Activated CD8-positive, alpha-beta memory T cell treated with anti-CD3 and anti-CD28 coated beads for 24 hours (primary cell): ENCODE data around the gene NDST3.

Experiments used
- DNase-seq: peaks from one replicate; pipeline ENCODE4 v3.0.0-alpha.2; 2020

Gene NDST3

GRCh38 chr4:118082182-118082581, 47.9 kb downstream of the NDST3 start:
- DNase-seq, result no peak

- DNase-seq, result no peak
These were observed 51.4 kb downstream of the NDST3 start for GRCh38 chr4:118085700-118086099.

DNA sequence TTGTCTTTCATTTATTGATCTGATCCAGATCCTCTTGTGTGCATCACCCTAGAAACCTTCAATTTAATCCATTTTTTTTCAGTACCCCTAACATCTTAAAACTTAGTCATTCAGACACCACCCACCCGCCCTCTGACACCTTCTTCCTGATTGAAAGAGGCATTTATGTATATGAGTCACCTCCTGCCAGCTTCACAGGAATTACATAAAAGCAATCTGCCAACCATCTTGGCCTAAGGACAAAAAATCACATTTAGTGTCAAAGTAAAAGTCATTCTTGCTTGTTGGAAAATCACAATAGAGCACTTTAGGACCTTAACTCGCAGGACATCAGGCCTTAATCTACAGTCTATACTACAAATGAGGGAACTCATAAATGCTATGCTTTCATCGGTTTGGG, 52.1 kb downstream of the NDST3 start:
- DNase-seq, result no peak

DNA sequence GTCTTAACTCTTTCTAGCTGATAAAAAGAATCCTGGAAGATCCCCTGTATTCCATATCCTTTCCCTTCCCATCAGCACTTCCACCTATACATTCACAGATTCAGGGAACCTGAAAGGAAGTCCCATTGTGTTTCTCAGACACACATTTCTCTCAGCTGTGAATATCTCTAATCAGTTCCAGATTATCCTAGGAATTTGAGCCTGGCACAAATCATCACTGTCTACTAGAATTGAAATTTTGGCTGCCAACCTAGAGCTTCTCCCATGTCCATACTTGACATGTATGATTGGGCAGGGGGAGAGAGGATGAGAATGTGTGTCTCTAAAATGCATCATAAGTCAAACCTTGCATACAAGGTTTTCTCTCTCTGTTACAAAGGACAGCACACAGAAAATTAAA, 53.1 kb downstream of the NDST3 start:
- no peak for DNase-seq

DNA sequence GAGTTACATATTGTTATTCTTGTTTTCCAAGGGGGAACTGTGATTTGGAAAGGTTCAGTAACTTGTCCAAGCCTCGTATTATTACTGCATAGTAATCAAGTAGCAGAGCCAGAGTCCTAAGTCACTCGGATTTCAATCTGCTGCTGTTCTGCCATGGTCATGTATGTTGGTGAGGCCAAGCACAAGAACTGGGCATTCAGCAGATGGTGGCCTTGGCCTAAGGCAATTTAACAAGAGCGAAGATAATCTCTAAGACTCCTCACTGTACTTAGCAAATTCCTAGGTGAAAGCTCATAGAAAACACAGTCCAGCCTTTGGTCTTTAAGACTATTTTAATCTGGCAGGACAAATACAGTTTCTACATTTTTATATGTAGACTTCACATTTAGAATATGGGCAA, 64.8 kb downstream of the NDST3 start:
- no peak for DNase-seq

DNA sequence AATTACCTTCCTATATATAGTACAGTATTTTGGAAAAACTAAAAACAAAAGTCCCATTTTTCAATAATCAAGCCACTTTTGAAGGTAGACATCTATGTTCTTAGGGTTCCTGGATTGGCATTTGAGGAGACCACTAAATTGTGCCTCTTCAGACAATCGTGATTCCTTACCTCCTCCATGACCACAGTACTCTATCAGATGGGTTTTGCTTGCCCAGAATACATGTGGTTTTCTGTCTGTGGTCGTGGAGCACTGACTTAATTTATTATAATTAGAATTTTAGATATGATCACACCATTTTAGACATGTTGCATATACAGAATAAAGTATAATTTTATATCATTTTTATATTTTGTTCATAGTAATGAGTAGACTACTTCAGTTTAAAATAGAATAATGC, 67.9 kb downstream of the NDST3 start:
- DNase-seq, result no peak

DNA sequence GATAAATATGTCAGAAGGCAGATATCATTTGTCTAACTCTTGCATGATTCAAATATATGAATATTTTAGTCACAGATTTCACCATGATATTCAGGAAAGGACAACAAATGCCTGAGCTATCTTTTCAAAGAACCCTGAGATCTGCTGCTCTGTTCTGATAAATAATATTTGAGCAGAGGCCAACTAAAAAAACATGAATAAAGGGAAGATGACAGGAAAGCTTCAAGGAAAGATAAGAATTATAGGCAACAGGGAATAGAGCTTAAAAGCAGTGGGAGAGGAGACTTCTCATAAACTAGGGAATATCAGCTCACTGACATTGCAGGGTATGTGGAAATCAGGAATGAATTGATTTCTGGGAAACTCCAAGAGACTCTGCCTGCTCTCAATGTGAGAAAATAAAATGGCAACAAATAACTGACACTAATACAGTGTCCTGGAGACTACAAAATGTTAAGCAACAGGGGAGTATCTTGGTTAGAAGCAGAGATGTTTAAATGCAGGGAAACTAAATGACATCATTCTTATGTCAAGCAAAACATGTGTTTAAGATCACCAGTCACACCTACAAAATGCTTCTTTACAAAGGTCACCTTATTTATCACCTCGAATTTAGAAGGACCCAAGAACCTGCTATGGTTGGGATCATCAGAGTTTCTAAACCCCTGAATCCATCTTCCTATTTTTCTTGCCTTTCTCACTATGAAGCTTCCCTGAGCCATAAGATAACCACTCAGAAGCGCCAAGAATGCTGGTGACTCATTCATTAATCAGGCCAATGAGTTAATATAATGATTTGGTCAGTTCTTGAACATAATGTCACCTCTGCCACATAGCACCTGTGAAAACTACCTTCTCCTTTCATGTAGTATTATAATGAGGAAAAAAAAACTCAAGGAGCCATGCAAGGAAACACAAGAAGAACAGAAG, 78.1 kb downstream of the NDST3 start:
- DNase-seq, result no peak

GRCh38 chr4:118113220-118113619, 78.9 kb downstream of the NDST3 start:
- DNase-seq, result no peak

DNA sequence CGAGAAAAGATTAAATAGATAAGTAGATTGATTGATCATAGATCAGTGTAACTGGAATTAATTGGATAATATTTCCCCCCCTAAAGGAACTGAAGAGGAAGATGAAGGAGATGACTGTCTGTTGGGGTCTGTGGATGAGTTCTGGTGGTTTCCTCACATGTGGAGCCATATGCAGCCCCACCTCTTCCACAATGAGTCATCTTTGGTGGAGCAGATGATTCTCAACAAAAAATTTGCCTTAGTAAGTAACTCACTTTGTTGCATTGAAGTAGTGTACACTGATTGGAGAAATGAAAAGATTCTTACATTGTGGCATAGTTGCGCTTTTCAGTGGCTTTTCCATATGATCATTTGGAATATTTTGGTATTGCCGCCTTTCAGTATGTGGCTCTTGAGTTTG, 80.4 kb downstream of the NDST3 start:
- no peak for DNase-seq

DNA sequence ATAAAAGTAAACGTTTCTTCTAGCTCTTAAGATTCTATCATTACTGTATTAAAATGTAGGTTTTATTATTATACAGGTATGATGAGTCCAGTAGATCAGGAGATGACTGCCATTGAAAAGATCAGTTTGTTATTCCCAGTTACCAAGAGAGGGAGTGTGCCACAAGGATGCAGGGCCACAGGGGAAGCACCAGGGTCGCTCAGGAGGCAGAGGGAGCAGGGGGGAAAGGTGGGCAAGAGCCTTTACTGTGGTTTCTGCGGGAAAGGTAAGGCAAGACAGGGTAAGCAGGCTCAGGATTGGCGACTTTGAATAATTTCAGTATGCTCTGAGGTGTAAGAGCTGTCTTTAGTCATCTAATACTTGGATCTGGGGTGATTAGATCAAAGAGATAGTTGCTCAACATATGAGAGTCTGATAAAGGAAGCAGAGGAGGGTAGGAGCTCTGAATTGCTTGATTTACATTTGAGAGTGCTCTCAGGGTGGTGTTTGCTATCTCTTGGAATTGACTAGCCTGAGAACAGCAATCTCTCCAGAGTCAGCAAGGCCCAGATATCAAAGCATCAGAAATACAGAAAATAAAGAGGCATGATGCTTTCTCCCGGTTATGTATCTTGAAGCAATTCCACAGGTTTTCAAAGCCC, 86.0 kb downstream of the NDST3 start:
- no peak for DNase-seq

DNA sequence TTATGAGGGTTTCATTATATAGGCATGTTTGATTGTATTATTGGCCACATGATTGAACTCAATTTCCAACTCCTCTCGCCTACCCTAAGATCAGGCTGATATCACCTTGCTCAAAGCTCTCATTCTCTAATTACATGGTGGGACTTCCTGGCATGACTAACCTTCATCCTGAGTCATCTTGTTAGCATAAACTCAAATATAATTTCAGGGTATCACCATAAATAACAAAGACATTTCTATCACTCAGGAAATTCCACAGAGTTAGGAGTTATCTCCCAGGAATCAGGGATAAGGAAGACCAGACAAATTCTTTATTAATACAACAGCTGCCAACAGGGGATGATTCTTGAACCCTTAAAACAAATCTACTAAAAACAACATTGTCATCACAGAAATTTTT, 90.7 kb downstream of the NDST3 start:
- no peak for DNase-seq

- no peak for DNase-seq
These were observed 105.0 kb downstream of the NDST3 start for GRCh38 chr4:118139241-118139640.

- no peak for DNase-seq
These were observed 107.0 kb downstream of the NDST3 start for GRCh38 chr4:118141240-118141639.

DNA sequence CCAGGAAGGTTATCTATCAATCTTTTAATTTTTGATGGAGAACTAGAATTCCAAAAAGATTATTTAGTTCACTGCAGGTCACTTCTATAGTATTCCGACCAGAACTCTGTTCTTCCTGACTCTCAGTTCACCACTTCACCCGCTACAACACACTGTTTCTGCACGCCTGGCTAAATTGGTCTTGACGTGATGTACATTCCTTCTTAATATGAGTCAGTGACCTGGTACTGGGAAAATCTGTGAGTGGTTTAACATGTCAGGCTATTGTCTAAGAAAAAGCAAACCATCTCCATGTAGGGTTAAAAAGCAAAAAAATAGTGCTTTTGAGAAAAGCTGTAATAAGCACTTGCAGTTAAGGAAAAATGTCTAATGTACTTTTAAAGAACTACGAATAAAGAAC, 120.4 kb downstream of the NDST3 start:
- no peak for DNase-seq

DNA sequence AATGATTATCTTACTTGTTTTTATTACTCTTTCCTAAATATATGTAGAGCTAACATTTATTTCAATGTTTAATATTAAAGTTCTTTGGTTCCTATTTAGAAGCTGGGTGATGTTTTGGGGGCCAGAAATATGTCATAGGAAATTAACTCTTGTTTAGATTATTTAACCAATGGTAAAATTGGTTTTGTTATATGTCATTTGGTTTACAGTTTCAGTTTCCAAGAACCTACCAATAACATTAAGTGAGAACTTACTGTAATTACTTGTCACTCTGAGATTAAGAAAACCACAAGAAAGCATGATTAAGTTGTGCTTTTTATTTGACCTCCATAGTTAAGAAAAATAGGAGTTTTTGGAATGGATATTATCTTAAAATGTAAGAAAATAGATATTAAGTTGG, 121.2 kb downstream of the NDST3 start:
- no peak for DNase-seq

DNA sequence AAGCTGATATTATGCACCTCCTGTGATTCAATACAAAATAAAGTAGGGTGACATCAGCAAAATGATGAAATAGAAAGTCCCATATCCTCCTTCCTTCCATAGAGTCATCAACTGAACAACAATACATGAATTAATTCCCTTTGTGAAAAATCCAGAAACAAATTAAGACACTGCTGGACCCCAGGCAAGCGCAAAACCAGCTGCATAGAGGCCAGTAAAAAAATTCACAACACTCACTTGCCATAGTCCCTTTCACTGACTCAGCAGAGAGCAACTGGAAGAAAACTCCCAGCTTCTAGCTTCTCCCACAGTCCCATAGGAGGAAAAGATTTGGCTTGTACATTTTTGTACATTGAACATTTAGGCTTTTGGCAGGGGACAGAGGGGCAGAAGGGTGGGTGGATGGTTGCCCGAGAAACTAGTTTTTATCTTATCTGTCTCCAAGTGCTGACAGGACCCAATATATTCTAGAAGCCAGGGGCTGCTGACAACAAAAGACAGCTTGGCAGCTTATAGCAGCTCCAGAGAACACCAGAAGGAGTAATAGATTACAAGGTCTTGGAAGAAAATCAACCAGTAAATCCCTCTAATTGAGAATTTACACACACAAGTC, 124.6 kb downstream of the NDST3 start:
- DNase-seq, result no peak

DNA sequence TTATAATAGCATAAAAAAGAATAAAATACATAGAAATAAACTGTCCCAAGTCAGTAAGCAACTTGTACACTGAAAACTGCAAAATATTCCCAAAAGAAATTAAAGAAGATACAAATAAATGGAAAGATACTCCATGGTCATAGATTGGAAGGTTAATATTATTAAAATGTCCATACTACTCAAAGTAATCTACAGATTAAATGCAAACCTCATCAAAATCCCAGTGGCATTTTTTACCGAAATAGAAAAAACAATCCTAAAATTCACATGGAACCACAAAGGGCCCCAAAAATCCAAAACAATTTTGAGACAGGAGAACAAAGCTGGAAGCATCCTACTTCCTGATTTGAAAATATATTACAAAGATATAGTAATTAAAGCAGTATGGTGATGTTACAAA, 133.0 kb downstream of the NDST3 start:
- DNase-seq, result no peak

DNA sequence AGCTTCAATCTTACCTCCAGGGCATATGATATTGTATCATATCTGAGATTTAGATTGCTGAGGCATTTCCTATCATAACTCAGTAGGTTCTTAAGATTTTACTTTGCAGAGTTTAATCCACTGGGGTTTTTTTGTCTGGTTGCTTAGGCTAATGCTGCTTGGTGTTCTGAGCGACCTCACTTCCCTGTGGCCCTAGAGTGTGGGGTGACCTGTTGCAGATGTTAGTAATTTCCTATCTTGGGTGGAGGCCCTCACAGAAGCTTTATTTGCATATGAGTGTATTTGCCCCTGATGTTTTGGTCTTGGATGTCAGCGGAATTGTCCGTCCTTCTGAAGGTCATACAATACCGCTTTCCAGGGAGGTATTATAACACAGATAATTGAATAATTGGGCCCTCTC, 137.1 kb downstream of the NDST3 start:
- DNase-seq, result no peak

DNA sequence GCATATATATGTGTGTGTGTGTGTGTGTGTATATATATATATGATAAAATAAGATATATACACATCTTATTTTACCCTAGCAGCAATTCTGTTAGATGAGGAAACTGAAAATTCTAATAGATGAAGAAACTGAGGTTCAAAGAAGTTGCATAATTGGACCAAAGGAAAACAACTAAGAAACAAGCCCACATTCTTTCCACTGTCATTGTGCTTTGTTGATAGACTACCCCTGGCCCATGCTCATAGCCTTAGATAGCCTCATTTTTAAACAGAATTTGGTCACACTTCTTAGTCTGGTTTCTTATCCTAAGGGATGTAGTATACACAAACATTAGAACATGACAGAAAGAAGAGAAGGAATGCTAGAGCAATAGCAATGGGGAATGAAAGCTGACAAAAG, 138.8 kb downstream of the NDST3 start:
- no peak for DNase-seq

DNA sequence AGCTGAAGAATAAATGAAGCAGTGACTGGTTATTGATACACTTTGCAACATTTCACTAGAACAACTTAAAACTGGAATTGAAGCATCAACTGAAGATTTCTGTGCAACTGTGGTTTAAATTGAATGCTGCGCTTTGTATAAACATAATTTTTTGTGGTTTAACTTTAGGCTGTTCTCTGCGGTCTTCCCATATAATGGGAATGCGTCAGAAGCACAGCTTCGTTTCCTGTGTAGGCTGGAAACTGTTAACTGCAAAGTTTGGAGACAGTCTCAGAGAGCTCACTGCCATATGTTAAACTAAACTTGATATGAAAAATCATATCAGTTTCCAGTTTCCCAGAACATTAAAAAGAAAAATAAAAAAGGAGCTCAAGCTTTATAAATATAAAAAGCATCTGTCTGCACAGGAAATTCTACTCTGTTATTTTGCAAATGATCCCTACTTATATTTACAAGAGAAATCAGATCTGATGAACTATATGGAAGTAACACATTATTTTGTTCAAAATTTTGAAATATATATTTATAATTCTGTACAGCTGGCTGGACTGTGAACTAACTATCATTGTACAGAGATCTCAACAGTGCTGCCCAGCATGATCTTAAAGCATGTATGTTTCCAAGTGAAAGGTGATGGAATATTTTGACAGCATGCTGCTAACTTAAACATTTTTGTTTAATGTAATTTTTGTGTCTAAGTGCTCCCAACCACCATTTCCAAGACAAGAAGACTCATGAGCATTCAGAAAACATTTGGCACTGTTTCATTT, 139.9 kb downstream of the NDST3 start:
- no peak for DNase-seq

DNA sequence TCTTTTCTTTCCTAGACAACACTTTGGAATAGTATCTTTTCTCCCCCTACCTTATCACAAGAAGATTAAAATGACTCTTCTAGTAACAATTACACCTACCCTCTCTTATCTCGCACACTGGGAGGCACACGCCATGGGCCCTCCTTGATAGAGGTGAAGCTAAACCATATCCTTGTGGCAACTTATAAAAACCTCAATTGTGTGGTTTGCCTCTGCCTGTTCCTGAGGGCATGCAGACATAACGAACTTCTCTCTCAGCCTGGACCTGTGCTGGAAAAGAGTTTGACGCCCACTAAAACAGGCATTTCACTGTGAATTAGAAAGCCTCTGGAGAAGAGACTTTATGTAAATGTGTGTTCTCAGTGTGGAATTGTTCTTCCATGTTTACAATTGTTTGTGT, 141.2 kb downstream of the NDST3 start:
- no peak for DNase-seq

- no peak for DNase-seq
These were observed 142.8 kb downstream of the NDST3 start for GRCh38 chr4:118177126-118177525.

DNA sequence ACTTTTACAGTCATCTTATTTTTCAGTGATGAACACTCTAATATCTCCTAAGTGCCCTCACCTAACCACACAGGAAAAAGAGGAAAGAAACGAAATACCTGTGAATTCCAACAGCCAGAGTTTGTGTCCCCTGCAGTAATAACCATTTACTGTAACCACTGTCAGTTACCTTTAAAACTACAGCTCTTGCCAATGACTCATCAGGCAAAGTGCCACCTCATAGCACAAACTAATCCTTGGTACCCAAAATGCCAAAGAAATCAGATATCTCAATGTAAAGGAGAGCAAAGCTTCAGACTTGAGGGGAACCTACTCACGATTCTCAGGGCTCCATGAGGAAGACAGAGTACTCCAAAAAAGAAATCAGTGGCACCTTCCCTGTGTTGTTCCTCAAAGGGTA, 146.5 kb downstream of the NDST3 start:
- DNase-seq, result no peak
